ENCODE data around the gene FBL.

GRCh38 chr19:39813264-39813993 is 32.8 kb downstream of the FBL start:
- TF ChIP-seq CTCF (IDR thresholded peaks at IDR 0.05) = no peak
- TF ChIP-seq POLR2A (IDR thresholded peaks at IDR 0.05) = no peak
